Tibial artery (tissue), 4 donors: ENCODE data around the gene LMNTD1.

Experiments used
- DNase-seq, 2 donors: peaks; one replicate each; pipeline ENCODE4 v3.0.0-alpha.2; 2019
- H3K27ac ChIP-seq, 2 donors: fragments of 200-600 bp; sonication (generic) in 1 of 2; 1 replicate in 1 of 2; 2 replicates in 1 of 2; pipeline ENCODE4 v1.5.1; 2018 to 2019; ENCODE audit warnings: mild to moderate bottlenecking in 1 of 2
- H3K27me3 ChIP-seq, 2 donors: fragments of 200-600 bp; sonication (generic) in 1 of 2; one replicate each; pipeline versions ENCODE4 v1.5.1 to v1.6.0; 2016 to 2019
- H3K36me3 ChIP-seq, 3 donors: fragments of 200-600 bp; sonication (generic) in 2 of 3; one replicate each; pipeline ENCODE4 v1.5.1; 2016 to 2019; ENCODE audit warnings: mild to moderate bottlenecking in 2 of 3
- H3K4me1 ChIP-seq, 4 donors: fragments of 200-600 bp; sonication (generic) in 2 of 4; 1 replicate in 3 of 4; 2 replicates in 1 of 4; pipeline ENCODE4 v1.5.1; 2016 to 2019
- H3K4me3 ChIP-seq, 2 donors: fragments of 200-600 bp; sonication (generic) in 1 of 2; 1 replicate in 1 of 2; 2 replicates in 1 of 2; pipeline ENCODE4 v1.5.1; 2018 to 2019; ENCODE audit warnings: mild to moderate bottlenecking in 2 of 2
- H3K9me3 ChIP-seq, 3 donors: fragments of 200-600 bp; sonication (generic) in 1 of 3; one replicate each; pipeline ENCODE4 v1.5.1; 2016 to 2019
- CTCF ChIP-seq, 2 experiments: fragments of 200-600 bp in 1 of 2; fragments of 450-650 bp in 1 of 2; IDR thresholded peaks; one replicate each; pipeline ENCODE4 v1.5.1; 2017 to 2019; ENCODE audit warnings: antibody characterized with exemption in 2 of 2, mild to moderate bottlenecking in 1 of 2, moderate library complexity in 1 of 2
- intact Hi-C: fragments of 100-400 bp; cut with DNase I; formaldehyde crosslinking; loops from one replicate; pipeline ENCODE4 v1.15.0; 2023; ENCODE audit warnings: low total_unique reads

Gene LMNTD1

GRCh38 chr12:25552681-25553080 lies 402 bp downstream of the LMNTD1 start:
- no peak for TF ChIP-seq CTCF (IDR thresholded peaks at IDR 0.05)
- H3K27ac ChIP-seq: no peak overlapping the region
- intact Hi-C loops: no loop called here
- no peaks in the 10 kb centered on the region for H3K4me1 ChIP-seq
- H3K9me3 ChIP-seq: no peaks in the 10 kb centered on the region
- no peaks in the 10 kb centered on the region for H3K27me3 ChIP-seq
- no peak for DNase-seq
- H3K4me3 ChIP-seq: no peak overlapping the region
- no peaks in the 10 kb centered on the region for H3K36me3 ChIP-seq

- Histone ChIP-seq H3K27me3 (no peaks in the 10 kb centered on the region), H3K27ac (no peak overlapping the region), H3K36me3 (no peaks in the 10 kb centered on the region), H3K4me3 (no peak overlapping the region), H3K9me3 (no peaks in the 10 kb centered on the region), H3K4me1 (no peaks in the 10 kb centered on the region)
- no peak for TF ChIP-seq CTCF (IDR thresholded peaks at IDR 0.05)
- DNase-seq: no peak
- intact Hi-C loops: no loop called here
Observed at GRCh38 chr12:25550186-25550585, 2.9 kb downstream of the LMNTD1 start.

- no peak for TF ChIP-seq CTCF (IDR thresholded peaks at IDR 0.05)
- Histone ChIP-seq H3K4me1 (no peaks in the 10 kb centered on the region), H3K9me3 (no peaks in the 10 kb centered on the region), H3K27me3 (no peaks in the 10 kb centered on the region), H3K4me3 (no peak overlapping the region), H3K36me3 (no peaks in the 10 kb centered on the region), H3K27ac (no peak overlapping the region)
- intact Hi-C loops: no loop called here
- no peak for DNase-seq
Observed at GRCh38 chr12:25549120-25549519, 4.0 kb downstream of the LMNTD1 start.

- Histone ChIP-seq H3K9me3 (no peaks in the 10 kb centered on the region), H3K36me3 (no peaks in the 10 kb centered on the region), H3K4me1 (no peaks in the 10 kb centered on the region), H3K27ac (no peak overlapping the region), H3K27me3 (no peaks in the 10 kb centered on the region), H3K4me3 (no peak overlapping the region)
- no peak for TF ChIP-seq CTCF (IDR thresholded peaks at IDR 0.05)
- intact Hi-C loops: no loop called here
- DNase-seq: no peak
Observed at GRCh38 chr12:25546318-25546717, 6.8 kb downstream of the LMNTD1 start.

- H3K9me3 ChIP-seq: no peaks in the 10 kb centered on the region
- intact Hi-C loops: no loop called here
- no peak overlapping the region for H3K4me3 ChIP-seq
- H3K36me3 ChIP-seq: no peaks in the 10 kb centered on the region
- H3K4me1 ChIP-seq: no peaks in the 10 kb centered on the region
- H3K27me3 ChIP-seq: no peaks in the 10 kb centered on the region
- TF ChIP-seq CTCF (IDR thresholded peaks at IDR 0.05): no peak
- no peak for DNase-seq
- no peak overlapping the region for H3K27ac ChIP-seq
Observed at GRCh38 chr12:25533150-25533549, 19.9 kb downstream of the LMNTD1 start.

- TF ChIP-seq CTCF (IDR thresholded peaks at IDR 0.05): no peak
- H3K36me3 ChIP-seq: no peaks in the 10 kb centered on the region
- no peaks in the 10 kb centered on the region for H3K9me3 ChIP-seq
- no peak overlapping the region for H3K27ac ChIP-seq
- no peak for DNase-seq
- H3K27me3 ChIP-seq: no peaks in the 10 kb centered on the region
- H3K4me1 ChIP-seq: no peaks in the 10 kb centered on the region
- intact Hi-C loops: no loop called here
- H3K4me3 ChIP-seq: no peak overlapping the region
Observed at GRCh38 chr12:25531502-25532052, 21.5 kb downstream of the LMNTD1 start.
